ENCODE measurements around the gene REV1.
"Not testable (repeated sequence)": the region's sequence is repeated elsewhere in the genome, so short reads cannot be mapped to it uniquely, and the experiment has no call there.

The REV1 gene

GRCh38 chr2:99489761-99490622 is at the start of gene REV1:
TSS of gene REV1 (minus strand) at chr2:99490017. CDS start at chr2:99464975, 25,042 bp downstream.
- in situ Hi-C loops (cut with HindIII; ENCODE audit: low sequenced_read_pairs): no loop called here

DNA sequence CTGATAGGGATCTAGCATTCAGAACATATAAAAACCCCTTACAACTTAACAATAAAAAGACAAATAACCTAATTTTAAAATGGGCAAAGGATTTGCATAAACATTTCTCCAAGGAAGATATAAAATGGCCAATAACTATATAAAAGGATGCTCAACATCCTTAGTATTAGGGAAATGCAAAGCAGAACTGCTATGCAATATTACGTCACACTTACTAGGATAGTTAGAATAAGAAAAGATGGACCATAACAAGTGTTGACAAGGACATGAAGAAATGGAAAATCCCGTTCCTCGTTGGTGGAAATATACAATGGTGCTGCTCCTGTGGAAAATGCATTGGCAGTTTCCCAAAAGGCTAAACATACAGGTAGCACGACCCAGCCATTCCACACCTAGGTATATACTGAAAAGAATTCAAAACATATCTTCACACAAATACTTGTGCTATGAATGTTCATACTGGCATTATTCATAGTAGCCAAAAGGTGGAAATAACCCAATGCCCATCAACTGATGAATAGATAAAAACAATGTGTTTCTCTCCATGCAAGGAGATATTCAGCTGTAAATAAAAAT is 48.2 kb upstream of the REV1 start:
- in situ Hi-C loops (cut with HindIII; ENCODE audit: low sequenced_read_pairs): no loop called here

DNA sequence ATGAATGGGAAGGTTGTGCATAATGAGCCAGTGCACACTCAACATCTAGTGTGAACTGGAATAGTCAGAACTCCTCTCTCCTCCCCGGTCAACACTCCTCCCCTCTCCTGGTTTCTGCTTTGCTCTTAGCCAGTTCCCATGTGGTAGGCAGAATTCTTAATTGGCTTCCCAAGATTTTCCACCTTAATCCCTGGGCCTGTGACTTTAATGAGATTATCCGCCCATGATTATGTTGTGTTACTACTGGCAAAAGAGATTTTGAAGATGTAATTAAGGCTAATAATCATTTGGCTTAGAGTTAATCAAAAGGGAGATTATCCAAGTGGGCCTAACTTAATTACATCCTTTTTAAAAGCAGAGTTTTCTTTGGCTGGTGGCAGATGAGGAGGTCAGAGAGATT is 34.2 kb upstream of the REV1 start:
- in situ Hi-C loops (cut with HindIII; ENCODE audit: low sequenced_read_pairs): no loop called here

- in situ Hi-C loops (cut with HindIII; ENCODE audit: low sequenced_read_pairs): no loop called here
These were observed 32.3 kb upstream of the REV1 start for GRCh38 chr2:99522157-99522556.

DNA sequence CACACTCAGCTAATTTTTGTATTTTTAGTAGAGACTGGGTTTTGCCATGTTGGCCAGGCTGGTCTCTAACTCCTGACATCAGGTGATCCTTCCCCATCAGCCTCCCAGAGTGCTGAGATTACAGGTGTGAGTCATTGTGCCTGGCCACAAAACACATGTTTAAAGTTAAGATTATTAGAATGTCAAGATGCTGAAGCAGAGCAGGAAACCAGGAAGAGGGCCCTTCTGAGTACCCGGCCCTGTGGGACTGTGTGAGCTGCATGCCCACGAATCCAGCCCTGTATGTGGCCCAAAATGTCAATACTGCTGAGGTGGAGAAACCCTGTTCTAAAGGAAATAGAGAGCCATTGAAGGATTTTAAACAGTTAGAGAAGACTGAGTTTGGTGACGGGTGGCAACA is 31.0 kb upstream of the REV1 start:
- in situ Hi-C loops (cut with HindIII; ENCODE audit: low sequenced_read_pairs): no loop called here

DNA sequence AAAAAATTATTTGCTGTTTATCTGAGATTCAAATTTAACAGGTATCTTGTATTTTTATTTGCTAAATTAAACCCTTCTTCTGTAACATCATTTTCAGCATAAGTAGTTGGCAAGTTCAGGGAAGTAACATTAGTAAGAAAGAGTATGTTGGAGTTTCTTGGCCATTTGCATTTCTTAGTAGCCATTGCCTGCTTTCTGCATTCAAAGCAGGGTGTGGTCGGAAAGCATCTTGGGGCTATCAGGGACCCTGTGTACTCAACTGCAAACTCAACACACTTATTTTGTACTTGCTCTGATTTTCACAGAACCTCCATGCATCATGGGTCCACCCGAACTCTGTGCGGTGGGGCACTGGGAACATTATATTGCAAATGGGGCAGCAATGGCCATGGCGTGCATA is 30.4 kb upstream of the REV1 start:
- in situ Hi-C loops (cut with HindIII; ENCODE audit: low sequenced_read_pairs): no loop called here

DNA sequence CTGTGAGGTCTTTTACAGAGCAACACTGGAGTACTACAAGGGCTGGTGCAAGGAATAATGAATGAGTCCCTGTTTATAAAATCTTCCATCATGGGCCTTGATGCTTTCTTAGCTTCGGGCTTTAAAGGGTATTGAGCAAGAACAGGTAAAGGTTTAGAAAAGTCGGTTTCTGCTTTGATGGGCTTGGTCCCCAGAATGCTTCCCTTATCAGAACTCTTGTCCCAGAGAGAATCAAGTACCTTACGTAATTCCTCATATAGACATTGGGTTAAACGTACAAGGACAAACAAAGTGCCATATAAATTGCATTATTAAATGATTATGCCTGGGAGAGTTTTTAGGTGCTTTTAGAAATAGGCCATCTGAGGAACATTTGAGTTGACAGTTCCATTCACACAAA is 24.5 kb upstream of the REV1 start:
- in situ Hi-C loops (cut with HindIII; ENCODE audit: low sequenced_read_pairs): no loop called here

GRCh38 chr2:99512181-99512591 is 22.4 kb upstream of the REV1 start:
- in situ Hi-C loops (cut with HindIII; ENCODE audit: low sequenced_read_pairs): no loop called here

GRCh38 chr2:99509387-99509786 is 19.6 kb upstream of the REV1 start:
- in situ Hi-C loops (cut with HindIII; ENCODE audit: low sequenced_read_pairs): no loop called here

- in situ Hi-C loops (cut with HindIII; ENCODE audit: low sequenced_read_pairs): no loop called here
These were observed 18.4 kb upstream of the REV1 start for GRCh38 chr2:99507937-99508818.

DNA sequence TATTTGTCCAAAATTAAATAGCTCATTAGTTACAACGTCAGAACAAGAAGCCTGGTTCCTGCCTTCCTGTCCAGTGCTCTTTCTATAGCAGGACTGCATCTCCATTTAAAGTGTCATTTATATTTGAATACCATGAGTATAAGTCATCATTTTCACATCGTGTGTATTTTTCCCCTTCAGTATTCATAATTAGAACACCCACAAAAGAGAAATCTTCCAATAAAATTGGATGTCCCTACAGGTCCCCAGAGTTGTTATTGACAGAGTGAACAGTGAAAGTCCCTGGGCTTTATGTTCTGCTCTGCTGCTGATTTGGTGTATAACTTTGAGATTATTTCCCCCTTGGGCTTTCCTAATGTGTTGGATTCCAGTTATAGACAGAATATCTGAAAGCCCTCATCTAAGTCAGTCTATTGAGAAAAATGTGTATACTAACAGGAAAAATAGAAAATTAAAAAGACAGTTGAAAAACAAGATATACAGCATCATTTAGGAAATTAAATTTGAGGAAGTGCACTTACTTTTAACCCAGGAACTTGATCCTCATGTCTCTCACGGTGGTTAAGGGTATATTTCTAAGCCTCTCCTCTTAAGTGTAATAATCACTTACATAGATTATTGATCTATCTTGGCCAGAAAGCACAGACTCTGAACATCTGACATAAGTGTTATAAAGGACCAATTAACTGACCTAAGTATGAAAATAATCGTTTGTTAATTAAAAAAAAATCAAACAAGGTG is 15.2 kb upstream of the REV1 start:
- in situ Hi-C loops (cut with HindIII; ENCODE audit: low sequenced_read_pairs): no loop called here

- in situ Hi-C loops (cut with HindIII; ENCODE audit: low sequenced_read_pairs): not testable (repeated sequence)
These were observed 14.0 kb upstream of the REV1 start for GRCh38 chr2:99503662-99504416.

- in situ Hi-C loops (cut with HindIII; ENCODE audit: low sequenced_read_pairs): no loop called here
These were observed 6.2 kb upstream of the REV1 start for GRCh38 chr2:99496021-99496420.

GRCh38 chr2:99495115-99495860 is 5.5 kb upstream of the REV1 start:
- in situ Hi-C loops (cut with HindIII; ENCODE audit: low sequenced_read_pairs): no loop called here

GRCh38 chr2:99492721-99493120 is 2.9 kb upstream of the REV1 start:
- in situ Hi-C loops (cut with HindIII; ENCODE audit: low sequenced_read_pairs): no loop called here

- in situ Hi-C loops (cut with HindIII; ENCODE audit: low sequenced_read_pairs): no loop called here
These were observed 1.0 kb upstream of the REV1 start for GRCh38 chr2:99490623-99491461.

DNA sequence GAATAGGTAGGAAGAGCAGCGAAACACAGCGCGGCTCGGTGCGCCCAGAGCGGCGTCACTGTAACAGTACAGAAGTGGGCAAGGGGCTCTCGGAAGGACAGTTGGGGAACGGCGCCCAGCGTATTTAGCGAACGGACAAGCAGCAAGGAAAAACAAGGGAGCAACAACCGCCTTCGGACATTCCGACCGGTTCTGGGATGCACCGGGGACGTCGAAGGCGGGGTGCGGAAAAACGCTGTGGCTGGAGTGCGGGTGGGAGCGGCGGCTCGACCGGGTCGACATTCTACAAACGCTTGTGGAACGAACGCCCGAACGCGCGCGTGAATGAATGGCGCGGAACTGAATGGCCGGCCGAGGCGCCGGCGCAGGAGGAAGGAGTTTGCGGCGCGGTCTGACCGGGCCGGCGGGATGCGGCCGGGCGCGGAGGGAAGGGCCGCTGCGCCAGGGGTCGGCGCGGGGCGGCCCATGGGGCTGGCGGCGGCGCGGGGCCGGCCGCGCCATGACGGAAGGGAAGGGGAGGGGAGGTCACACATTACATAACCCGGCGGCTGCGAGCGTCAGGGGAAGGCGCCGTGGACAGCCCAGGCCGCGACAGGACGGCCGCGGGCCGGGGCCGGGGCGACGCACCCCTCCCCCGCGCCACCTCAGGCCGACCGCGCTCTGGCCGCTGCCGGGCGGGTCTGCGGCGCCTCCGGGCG is 605 bp downstream of the REV1 start:
- in situ Hi-C loops (cut with HindIII; ENCODE audit: low sequenced_read_pairs): no loop called here

DNA sequence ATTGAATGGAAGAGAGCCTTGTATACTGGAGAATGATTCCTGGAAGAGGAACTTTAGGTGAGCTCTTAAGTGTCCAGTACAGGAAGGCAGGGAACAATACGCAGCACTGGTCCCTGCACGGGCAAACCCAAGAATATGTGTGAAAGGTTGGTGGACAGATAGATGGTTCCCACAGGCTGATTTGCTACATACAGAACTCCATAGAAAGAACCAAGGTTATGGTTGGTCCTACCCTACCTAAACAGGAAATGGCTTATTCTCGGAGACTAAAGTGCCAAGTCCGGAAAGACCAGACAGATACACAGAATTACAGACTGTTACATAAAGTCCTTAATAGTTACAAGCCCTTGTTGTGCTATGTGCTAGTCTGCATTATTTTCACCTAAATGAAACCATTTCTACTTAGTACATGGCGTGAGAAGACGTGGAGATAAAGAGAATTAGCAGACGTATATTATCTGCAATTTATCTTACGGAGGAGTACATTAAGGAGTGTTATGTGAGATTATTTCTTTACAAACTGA is 1.2 kb downstream of the REV1 start:
- in situ Hi-C loops (cut with HindIII; ENCODE audit: low sequenced_read_pairs): no loop called here
